ENCODE data around the gene HECW1. TPM values are rescaled to one million over a fixed set of nuclear protein-coding genes. Genes with fewer than 3 reads are reported as not detected.

Gene HECW1
- total and polyA plus RNA-seq, 2 experiments from 2014 or later, result 11.0 to 21.8 TPM

DNA sequence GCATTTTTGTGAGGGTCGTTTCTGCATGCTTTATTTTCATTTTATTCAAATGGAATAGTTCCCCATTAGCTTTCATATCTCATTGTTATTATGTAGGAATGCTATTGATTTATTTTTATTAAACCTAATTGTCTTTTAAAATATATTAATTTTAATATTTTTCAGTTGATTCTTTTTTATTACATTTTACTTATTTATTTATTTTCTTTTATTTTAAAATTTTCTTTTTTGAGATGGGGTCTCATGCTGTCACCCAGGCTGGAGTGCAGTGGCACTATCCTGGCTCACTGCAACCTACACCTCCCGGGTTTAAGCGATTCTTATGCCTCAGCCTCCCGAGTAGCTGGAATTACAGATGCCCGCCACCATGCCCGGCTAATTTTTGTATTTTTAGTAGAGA is 463.1 kb downstream of the HECW1 start:
- no peak overlapping the region for H3K27ac Mint-ChIP-seq
- Histone ChIP-seq H3F3A (replicated peaks; ENCODE audit: low read depth) (no peaks in the 10 kb centered on the region), H2AFZ (no peak overlapping the region), H3K27ac (ENCODE audit: low read depth) (no peak overlapping the region), H3K4me1 (ENCODE audit: insufficient read depth) (no peaks in the 10 kb centered on the region), H3K79me2 (replicated peaks; ENCODE audit: insufficient read depth) (no peaks in the 10 kb centered on the region), H3K36me3 (ENCODE audit: insufficient read depth) (no peaks in the 10 kb centered on the region), H3K27me3 (ENCODE audit: insufficient read depth) (no peaks in the 10 kb centered on the region), H4K20me1 (replicated peaks; ENCODE audit: insufficient read depth) (no peaks in the 10 kb centered on the region), H3K9me2 (ENCODE audit: insufficient read depth) (peaks cover 12% of the 10 kb centered on the region), H3K4me3 (no peak overlapping the region), H3K4me2 (no peak overlapping the region)
- ATAC-seq (no peak), DNase-seq (ENCODE audit: low spot score) (no peak)
- 0 out of 3 replicates have a peak, but pooled peaks cover 3% of the 10 kb centered on the region for H3K9me3 Mint-ChIP-seq
- H3K27me3 Mint-ChIP-seq (ENCODE audit: insufficient read depth, low read depth, poor library complexity), result no peaks in the 10 kb centered on the region
- no peak overlapping the region for H3K4me3 Mint-ChIP-seq
- H3K4me1 Mint-ChIP-seq, result peaks cover 8% of the 10 kb centered on the region
- no peaks in the 10 kb centered on the region for H3K36me3 Mint-ChIP-seq (ENCODE audit: low read depth)
- TF ChIP-seq REST (IDR thresholded peaks at IDR 0.05; ENCODE audit: unreplicated experiment) (no peak), JUNB (IDR thresholded peaks at IDR 0.05; ENCODE audit: unreplicated experiment) (no peak)

- no peaks in the 10 kb centered on the region for H3K36me3 Mint-ChIP-seq (ENCODE audit: low read depth)
- no peak overlapping the region for H3K27ac Mint-ChIP-seq
- no peak for DNase-seq (ENCODE audit: low spot score)
- no peak for ATAC-seq
- H3K9me2 ChIP-seq (ENCODE audit: insufficient read depth), result peaks cover 12% of the 10 kb centered on the region
- H3K4me2 ChIP-seq, result no peak overlapping the region
- 0 out of 3 replicates have a peak, but pooled peaks cover 3% of the 10 kb centered on the region for H3K9me3 Mint-ChIP-seq
- H3K79me2 ChIP-seq (replicated peaks; ENCODE audit: insufficient read depth), result no peaks in the 10 kb centered on the region
- H3K27me3 Mint-ChIP-seq (ENCODE audit: insufficient read depth, low read depth, poor library complexity), result no peaks in the 10 kb centered on the region
- no peaks in the 10 kb centered on the region for H3K36me3 ChIP-seq (ENCODE audit: insufficient read depth)
- H3K4me1 ChIP-seq (ENCODE audit: insufficient read depth), result no peaks in the 10 kb centered on the region
- H3K27me3 ChIP-seq (ENCODE audit: insufficient read depth), result no peaks in the 10 kb centered on the region
- no peak overlapping the region for H2AFZ ChIP-seq
- no peak overlapping the region for H3K27ac ChIP-seq (ENCODE audit: low read depth)
- no peaks in the 10 kb centered on the region for H4K20me1 ChIP-seq (replicated peaks; ENCODE audit: insufficient read depth)
- TF ChIP-seq EZH2 (IDR thresholded peaks at IDR 0.05; ENCODE audit: low read depth, unreplicated experiment), result no peak
- TF ChIP-seq EZH2phosphoT487 (IDR thresholded peaks at IDR 0.05; ENCODE audit: unreplicated experiment), result no peak
- TF ChIP-seq JUNB (IDR thresholded peaks at IDR 0.05; ENCODE audit: unreplicated experiment), result no peak
- TF ChIP-seq, protein P1, sequence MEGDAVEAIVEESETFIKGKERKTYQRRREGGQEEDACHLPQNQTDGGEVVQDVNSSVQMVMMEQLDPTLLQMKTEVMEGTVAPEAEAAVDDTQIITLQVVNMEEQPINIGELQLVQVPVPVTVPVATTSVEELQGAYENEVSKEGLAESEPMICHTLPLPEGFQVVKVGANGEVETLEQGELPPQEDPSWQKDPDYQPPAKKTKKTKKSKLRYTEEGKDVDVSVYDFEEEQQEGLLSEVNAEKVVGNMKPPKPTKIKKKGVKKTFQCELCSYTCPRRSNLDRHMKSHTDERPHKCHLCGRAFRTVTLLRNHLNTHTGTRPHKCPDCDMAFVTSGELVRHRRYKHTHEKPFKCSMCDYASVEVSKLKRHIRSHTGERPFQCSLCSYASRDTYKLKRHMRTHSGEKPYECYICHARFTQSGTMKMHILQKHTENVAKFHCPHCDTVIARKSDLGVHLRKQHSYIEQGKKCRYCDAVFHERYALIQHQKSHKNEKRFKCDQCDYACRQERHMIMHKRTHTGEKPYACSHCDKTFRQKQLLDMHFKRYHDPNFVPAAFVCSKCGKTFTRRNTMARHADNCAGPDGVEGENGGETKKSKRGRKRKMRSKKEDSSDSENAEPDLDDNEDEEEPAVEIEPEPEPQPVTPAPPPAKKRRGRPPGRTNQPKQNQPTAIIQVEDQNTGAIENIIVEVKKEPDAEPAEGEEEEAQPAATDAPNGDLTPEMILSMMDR (conservative IDR thresholded peaks at IDR 0.05; ENCODE audit: low read depth in 2 of 2), result no peak
- no peak for TF ChIP-seq ZNF331 (CRISPR knock-in tag; IDR thresholded peaks at IDR 0.05; ENCODE audit: low read depth)
- no peak for TF ChIP-seq NANOG (IDR thresholded peaks at IDR 0.05; ENCODE audit: borderline replicate concordance)
- no peak overlapping the region for H3K4me3 ChIP-seq
- no peaks in the 10 kb centered on the region for H3F3A ChIP-seq (replicated peaks; ENCODE audit: low read depth)
- peaks cover 8% of the 10 kb centered on the region for H3K4me1 Mint-ChIP-seq
- H3K4me3 Mint-ChIP-seq, result no peak overlapping the region
Measured at GRCh38 chr7:43576241-43576640, 463.8 kb downstream of the HECW1 start.
